GM10847 (cell line): ENCODE data around the gene COL4A6.

Experiments used
- POLR2A ChIP-seq: IDR thresholded peaks from 2 replicates; pipeline ENCODE4 v1.6.1; 2011; ENCODE audit not compliant: insufficient read length; ENCODE audit errors: extremely low read depth

COL4A6 gene

DNA sequence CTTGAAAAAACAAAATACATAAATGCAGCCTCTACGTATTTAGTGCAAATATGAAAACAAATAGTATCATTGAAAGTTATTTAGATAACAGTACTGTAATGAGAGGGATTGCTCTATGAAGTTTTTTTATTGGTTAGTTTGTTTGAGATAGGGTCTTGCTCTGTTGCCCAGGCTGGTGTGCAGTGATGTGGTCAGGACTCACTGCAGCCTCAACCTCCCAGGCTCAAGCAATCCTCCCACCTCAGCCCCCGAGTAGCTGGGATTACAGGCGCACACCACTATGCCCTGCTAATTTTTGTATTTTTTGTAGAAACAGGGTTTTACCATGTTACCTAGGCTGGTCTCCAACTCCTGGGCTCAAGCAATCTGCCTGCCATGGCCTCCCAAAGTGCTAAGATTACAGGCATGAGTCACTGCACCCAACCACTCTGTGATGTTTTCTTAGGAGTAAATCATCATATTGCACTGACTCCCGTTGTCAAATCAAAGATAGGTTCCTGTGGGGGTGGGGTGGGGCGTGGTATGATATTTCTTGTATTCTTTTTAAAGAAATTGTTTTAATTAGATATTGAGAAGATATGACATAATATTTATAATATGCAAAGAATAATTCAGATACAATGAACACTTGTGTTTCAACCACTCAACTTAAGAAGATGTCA is 270.9 kb downstream of the COL4A6 start:
- no peak for TF ChIP-seq POLR2A

DNA sequence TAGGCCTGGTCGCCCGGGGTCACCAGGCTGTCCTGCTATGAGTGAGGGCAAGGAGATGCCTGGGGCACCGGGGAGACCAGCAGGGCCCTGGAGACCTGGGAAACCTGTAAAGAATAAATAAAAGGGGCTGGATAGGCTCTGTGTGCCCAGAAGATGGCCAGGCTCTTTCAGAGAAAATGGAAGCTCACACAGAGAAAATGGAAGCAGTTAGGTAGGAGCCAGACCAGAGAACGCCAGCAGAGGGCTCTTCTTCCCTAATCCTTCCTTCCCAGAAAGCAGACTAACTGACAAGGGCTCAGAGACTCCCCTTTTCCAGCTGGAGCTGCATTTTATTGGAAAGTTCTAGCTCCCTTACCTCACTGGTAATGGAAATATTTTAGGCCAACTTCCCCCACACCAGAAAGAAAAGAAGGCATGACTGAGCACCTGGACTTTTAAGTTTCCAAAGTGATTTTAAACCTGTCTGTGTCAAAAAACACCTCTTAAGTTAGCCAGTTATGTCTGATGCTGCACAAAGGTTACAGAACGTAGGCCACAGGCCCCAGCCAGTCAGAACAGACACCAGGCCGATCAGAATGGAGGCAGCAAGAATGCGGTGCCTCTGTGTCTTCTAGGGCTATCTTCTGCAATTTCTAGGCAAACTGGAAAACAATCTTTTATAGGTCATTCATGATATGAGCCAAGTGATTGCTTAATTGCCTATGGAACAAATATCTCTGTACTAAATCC is 272.7 kb downstream of the COL4A6 start:
- TF ChIP-seq POLR2A: no peak

DNA sequence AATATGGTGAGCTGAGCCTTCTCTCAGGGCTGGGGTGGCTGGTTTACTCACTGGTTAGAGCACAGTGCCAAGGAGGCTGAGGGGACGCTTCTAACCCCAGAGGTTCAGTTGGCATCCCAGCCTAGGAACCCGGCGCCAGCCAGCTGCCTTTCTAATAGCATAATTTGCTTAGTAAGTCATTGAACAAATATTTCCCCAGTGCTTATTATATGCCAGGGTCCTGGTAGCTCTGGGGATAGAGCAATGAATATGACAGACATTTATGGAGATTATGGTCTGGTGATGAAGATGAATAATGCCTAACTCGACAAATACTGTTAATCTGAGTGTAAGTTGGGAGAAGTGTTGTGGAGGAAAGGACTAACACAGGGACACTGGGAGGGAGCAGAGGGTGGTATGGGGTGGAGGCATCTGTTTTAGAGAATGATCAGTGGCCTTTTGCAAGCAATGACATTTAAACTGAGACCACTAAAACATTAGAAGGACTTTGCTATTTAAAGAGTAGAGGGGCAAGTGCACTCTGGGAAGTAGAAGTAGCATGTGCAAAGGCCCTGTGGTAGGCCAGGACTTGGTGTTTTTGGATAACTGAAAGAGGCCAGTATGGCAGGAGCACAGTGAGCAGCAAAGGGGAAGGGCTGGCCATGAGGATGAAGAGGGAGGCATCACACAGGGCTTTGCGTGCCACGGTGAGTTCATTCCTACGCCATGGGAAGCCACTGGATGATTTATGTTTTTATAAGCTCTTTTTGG is 274.7 kb downstream of the COL4A6 start:
- TF ChIP-seq POLR2A: no peak

DNA sequence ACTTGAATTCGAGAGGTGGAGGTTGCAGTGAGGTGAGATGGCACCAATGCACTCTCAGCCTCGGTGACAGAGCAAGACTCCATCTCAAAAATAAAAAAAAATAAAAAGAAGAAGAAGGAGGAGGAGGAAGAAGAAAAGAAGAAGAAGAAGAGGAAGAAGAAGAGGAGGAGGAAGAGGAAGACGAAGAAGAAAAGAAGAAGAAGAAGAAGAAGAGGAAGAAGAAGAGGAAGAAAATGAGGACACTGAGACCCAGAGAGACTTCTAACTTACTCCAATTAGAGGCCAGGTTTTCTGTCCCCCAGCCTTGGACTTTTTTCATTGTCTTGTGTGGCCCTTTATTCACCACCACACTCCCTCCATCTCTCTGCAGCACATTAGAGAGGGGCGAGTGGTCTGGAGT is 276.0 kb downstream of the COL4A6 start:
- no peak for TF ChIP-seq POLR2A

DNA sequence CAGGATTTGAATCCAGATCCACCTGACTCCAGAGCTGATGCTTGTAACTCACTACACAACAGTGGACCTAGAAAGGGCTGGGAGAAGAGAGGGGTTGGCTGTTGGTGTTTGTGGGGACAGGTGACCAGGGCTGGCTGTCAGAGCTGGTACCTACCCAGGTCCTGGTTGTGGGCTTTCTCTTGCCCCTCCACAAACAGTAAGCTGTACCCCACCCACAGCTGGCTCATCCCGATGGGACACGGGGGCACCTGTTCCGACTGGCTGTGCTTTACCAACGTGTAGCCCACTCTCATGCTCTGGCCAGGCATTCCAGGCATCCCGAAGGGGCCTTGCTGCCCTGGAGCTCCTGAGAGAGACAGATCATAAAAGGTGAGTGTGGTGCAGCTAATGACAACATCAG is 277.9 kb downstream of the COL4A6 start:
- no peak for TF ChIP-seq POLR2A

DNA sequence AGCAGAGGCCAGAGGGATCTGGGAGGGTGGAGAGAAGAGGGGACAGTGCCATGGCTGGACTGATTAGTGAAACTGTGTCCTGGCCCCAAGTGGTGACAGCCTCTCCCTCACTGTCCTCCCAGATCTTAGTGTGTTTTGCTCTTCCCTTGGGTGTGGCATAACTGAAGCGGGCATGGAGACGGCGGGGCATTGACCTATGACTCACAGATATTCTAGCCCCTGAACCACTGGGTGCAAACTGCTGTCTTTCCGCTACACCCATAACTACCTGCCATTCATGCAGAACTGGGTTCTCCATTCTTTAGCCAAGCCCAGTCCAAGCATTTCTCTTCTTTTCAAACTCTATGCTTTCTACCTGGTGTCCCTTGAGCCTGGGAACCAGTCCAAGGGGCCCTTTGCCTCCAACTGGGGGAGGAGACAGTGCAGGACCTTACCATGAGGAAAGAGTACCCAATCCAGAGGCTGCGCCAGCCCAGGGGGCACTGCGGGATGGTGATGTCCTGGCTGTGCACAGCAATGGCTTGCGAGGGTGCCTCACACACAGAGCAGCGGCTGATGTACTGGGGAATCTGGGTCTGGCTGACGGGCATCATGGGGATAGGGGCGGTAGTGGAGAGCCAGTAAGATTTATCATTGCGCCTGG is 279.1 kb downstream of the COL4A6 start:
- TF ChIP-seq POLR2A: no peak

DNA sequence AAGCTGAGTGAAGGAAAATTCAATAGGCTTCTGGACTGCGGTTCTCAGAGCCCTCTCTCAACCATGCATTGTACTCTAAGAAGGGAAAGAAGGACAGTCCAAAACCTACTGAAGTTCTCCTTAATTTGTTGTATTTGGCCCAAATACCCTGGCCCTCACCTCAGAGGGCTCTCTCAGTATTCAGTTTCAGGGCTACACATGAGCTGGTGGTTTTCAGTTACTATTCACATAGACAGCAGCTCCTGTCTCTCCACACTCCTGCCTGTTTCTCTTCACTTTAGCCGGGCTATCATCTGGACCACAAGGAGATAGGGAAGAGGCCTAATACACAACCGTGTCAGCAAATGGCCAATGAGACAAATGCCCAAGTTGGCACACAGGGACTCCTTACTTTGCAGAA is 280.6 kb downstream of the COL4A6 start:
- TF ChIP-seq POLR2A: no peak

DNA sequence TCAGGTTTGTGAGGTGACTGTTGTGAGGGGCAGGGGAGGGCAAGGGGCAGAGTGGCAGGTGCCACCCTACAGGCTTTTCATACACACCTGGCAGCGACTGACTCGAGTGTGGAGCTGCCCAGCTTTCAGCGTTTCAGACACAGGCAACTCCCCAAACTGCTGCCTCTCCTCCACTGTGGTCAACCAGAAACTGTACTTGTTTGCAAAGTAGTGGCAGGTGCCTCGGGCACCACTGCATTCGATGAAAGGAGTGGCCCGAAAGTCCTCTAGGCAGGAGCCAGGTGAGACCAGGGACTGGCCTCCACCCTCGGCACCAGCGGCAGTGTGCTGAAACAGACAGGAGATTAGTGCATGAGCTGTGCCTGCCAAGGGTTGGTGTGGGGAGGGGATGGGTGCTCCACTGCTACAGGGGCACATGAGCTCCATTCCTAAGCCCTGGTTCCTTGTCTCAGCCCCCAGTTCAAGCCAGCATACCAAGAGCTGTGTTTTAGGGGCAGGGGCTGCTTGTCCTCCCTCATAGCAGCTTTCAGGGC is 281.2 kb downstream of the COL4A6 start:
- TF ChIP-seq POLR2A: no peak

DNA sequence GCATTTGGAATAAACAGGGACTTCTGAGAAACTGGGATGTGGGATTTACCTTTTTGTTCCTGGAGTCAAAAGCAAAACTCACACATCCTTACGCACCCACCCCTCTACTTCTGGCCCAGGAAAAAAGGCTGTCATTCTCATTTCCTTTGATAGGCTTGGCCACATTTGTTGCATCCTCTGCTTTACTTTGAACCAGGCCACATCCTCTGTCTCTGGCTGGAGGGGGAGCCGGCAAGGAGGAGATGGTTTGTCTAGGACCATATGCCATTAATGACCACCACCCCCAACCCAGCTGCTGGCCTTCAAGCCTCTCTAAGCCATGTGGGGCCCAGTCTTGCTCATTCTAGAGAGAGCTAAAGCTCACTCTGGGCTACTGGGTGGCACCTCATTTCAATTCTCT is 282.1 kb downstream of the COL4A6 start:
- no peak for TF ChIP-seq POLR2A

DNA sequence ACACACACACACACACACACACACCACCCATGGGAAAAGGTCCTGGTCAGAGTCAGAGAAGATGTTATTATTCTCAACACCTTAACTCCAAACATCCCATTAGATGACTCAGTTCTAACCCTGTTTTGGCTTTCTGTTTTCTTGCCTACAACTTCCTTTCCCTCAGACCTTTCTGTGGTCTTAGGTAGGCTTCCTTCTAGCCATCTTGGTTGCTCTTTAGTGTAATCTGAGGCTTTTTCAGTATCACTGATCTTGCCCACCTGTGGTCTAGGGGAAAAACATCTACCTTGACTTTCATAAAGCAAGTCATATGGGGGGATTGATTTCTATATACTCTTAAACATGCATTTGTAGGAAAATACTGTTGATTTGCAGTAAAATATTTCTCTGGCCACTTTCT is 289.7 kb downstream of the COL4A6 start:
- no peak for TF ChIP-seq POLR2A

DNA sequence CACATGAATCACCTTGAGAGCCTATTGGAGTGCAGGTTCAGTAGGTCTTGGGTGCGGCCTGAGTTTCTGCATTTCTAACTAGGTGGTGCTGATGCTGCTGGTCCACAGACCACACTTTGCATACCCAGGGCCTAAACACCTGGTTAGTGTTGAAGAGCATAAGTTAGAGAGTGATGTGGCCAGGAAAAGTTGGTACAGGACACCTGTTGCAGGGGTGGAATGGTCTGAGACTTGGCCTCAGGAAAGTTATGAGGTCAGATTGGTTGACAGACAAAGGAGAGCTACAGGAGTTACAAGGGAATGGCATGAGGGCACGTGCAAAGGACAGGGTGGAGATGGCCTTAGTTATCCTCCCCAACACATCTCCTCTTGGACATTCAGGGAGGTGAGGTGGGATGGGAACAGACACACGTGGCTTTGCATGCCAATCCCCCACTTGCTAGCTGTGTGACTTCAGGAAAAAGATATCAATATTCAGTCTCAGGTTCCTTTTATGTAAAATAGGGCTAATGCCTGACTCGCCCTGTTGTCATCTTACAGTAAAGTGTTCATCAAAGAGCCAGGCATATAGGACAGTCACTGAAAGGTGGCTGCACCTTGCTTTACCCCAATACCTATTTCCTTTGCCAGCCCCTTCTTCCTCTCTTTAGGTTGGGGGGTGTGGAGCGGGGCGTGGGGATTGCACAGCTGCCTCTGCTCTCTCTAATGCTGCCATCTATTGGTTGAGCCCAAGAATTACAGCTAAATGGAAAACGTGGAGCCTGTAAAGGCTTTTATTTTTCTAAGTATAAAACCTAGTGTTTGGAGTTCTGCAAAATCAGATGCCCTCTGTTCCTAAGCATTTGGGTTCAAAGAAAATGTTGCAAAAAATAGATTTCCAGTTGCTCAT is 299.2 kb downstream of the COL4A6 start:
- no peak for TF ChIP-seq POLR2A

DNA sequence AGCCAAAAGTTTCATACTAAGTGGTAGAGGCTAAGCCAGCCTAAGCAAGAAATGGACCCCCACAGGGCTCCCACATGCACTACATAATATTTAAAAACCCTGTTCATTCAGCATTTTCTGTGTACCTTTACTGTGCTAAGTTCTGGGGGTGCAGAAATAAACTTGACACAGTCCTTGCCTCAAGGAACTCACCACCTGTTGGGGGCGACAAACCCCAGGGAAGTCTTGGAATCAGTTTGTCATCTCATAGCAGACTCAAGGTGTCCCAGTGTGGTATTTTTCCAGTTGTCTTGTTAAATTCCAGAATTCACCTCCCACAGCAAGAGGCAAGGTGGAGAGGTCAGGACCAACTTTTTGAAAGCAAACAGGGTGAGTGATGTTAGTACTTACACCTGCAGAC is 303.5 kb downstream of the COL4A6 start:
- no peak for TF ChIP-seq POLR2A

DNA sequence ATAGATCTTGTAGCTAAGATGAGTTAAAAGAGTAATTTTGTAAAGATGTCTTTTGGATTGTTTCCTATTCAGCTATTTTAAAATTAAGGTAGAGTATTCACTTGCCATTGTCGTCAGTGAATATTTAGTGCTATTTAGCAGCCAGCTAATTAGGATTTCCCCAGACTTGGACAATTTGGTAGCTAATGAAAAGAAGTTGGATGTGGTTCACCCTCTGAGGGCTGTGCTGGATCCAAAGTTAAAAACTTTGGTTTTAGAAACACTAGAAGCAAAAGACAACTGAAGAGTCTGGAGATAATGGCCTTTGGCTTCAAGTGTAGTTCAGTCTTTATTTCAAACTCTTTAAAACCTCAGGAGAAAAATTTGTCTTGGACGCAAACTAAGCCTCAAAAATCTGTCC is 305.3 kb downstream of the COL4A6 start:
- TF ChIP-seq POLR2A: no peak

DNA sequence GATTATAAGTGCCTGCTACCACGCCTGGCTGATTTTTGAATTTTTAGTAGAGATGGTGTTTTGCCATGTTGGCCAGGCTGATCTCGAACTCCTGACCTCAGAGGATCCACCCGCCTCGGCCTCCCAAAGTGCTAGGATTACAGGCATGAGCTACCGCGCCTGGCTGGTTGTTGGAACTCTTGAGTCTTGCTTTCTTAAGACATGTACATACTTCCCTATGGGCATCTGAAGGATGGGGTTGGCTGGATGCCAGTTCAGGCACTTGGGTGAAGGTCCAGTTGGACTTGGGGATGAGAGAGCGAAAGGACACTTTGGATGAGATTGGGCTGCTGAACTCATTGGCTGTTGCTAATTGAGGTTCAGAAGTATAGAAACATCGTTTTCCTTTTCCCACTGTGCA is 306.2 kb downstream of the COL4A6 start:
- TF ChIP-seq POLR2A: no peak

DNA sequence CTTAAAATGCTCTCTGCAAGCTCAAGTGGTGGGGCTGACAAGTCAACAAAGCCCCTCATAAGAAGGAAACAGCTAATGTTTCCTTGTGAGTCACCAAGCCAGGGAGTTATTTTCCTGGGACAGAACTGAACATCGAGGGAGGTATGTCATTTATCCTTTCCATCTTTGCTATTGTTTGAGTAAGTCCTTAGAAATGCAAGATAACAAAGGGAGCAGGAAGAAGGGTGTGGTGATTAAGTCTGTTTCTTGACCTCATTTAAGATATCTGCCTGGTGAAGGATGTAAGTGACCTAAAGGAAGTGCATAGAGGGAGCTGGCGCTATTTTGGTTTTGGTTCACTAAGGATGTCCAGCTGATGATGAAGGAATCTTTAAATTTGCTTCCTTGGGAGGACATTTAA is 306.8 kb downstream of the COL4A6 start:
- TF ChIP-seq POLR2A: no peak

DNA sequence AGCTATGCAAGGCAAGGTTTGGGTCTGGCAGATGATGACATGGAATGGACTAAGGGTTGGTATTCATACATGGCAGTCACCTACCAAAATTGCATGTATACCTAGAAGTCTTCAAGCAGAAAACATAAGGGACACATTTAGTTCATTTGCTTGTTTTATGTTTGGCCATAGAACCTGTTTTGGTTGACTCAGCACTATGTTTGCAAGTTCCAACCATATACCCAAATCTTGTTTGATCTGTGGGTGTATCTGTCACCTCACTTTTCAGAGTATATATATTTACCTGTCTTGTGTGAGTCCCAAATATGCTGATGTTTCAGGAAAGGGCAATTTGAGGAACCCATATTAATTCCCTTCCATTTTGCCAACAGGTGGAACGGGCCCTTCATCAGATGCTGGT is 307.3 kb downstream of the COL4A6 start:
- TF ChIP-seq POLR2A: no peak
